Middle frontal gyrus (tissue), 1 donor: Measurements from ENCODE around the gene AGRP.
"Not testable (repeated sequence)": the region's sequence is repeated elsewhere in the genome, so short reads cannot be mapped to it uniquely, and the experiment has no call there.

Experiments
- DNase-seq: peaks from one replicate; pipeline ENCODE4 v3.0.0-alpha.2; 2015; ENCODE audit warnings: low spot score; ENCODE audit errors: extremely low spot score

Gene AGRP

GRCh38 chr16:67504031-67505021, 21.0 kb upstream of the AGRP start:
- no peak for DNase-seq

- DNase-seq: no peak
Observed at GRCh38 chr16:67499106-67499505, 15.8 kb upstream of the AGRP start.

GRCh38 chr16:67490335-67491096, 7.2 kb upstream of the AGRP start:
- no peak for DNase-seq

GRCh38 chr16:67489401-67490083, 6.2 kb upstream of the AGRP start:
- no peak for DNase-seq

GRCh38 chr16:67487561-67487960, 4.2 kb upstream of the AGRP start:
- not testable (repeated sequence) for DNase-seq

- DNase-seq: no peak
Observed at GRCh38 chr16:67486805-67487204, 3.5 kb upstream of the AGRP start.

GRCh38 chr16:67483731-67484525, 581 bp upstream of the AGRP start:
- DNase-seq: no peak

GRCh38 chr16:67482233-67482924, 968 bp downstream of the AGRP start:
- DNase-seq: no peak

- no peak for DNase-seq
Observed at GRCh38 chr16:67481561-67482232, 1.6 kb downstream of the AGRP start.

GRCh38 chr16:67480833-67481560, 2.4 kb downstream of the AGRP start, which contains the start of gene ATP6V0D1:
TSS of gene ATP6V0D1 (minus strand) at chr16:67481157. CDS start at chr16:67481086, 71 bp downstream.
- peak; percentile 97 for DNase-seq

- DNase-seq: no peak
Observed at GRCh38 chr16:67477960-67478554, 5.3 kb downstream of the AGRP start.

- no peak for DNase-seq
Observed at GRCh38 chr16:67474551-67475455, 8.5 kb downstream of the AGRP start.

GRCh38 chr16:67471758-67472384, 11.5 kb downstream of the AGRP start:
- no peak for DNase-seq

GRCh38 chr16:67470359-67470758, 13.0 kb downstream of the AGRP start:
- peak; percentile 82 for DNase-seq

- no peak for DNase-seq
Observed at GRCh38 chr16:67468731-67469130, 14.6 kb downstream of the AGRP start.

- no peak for DNase-seq
Observed at GRCh38 chr16:67466581-67466980, 16.8 kb downstream of the AGRP start.

- DNase-seq: no peak
Observed at GRCh38 chr16:67464565-67464964, 18.8 kb downstream of the AGRP start.
